Neural cell (in vitro differentiated cells): ENCODE data around the gene TPM1. TPM values are rescaled to one million over a fixed set of nuclear protein-coding genes. Genes with fewer than 3 reads are reported as not detected.

Source experiments
- H2AFZ ChIP-seq: fragments of 200-600, 300-800 bp; sonication (generic), shearing (Covaris generic); 2 replicates; pipeline ENCODE4 v1.6.0; 2014; ENCODE audit warnings: low read depth, mild to moderate bottlenecking, antibody characterized with exemption, low read length, moderate library complexity
- H3F3A ChIP-seq: fragments of 200-600 bp; shearing (Covaris generic); 2 replicates; pipeline ENCODE4 v1.6.1; 2016; ENCODE audit warnings: mild to moderate bottlenecking, moderate library complexity, mixed read lengths, antibody characterized with exemption, low read length; ENCODE audit not compliant: insufficient read depth, poor library complexity, severe bottlenecking
- H3K27ac ChIP-seq: fragments of 200-600, 300-800 bp; sonication (generic), shearing (Covaris generic); 2 replicates; pipeline ENCODE4 v1.5.1; 2014; ENCODE audit warnings: mild to moderate bottlenecking, low read length, moderate library complexity
- H3K27me3 ChIP-seq: fragments of 300-800, 200-600 bp; sonication (generic), shearing (Covaris generic); 2 replicates; pipeline ENCODE4 v1.6.0; 2014; ENCODE audit warnings: mild to moderate bottlenecking, low read depth, low read length, moderate library complexity; ENCODE audit not compliant: insufficient read depth
- H3K36me3 ChIP-seq: fragments of 300-800, 200-600 bp; sonication (generic), shearing (Covaris generic); 2 replicates; pipeline ENCODE4 v1.5.1; 2014; ENCODE audit warnings: mild to moderate bottlenecking, antibody characterized with exemption, low read length, moderate library complexity; ENCODE audit not compliant: insufficient read depth
- H3K4me2 ChIP-seq: fragments of 300-800, 200-600 bp; sonication (generic), shearing (Covaris generic); 2 replicates; pipeline ENCODE4 v1.6.0; 2014; ENCODE audit warnings: mild to moderate bottlenecking, low read length
- H3K4me3 ChIP-seq: fragments of 300-800, 200-600 bp; sonication (generic), shearing (Covaris generic); 2 replicates; pipeline ENCODE4 v1.5.1; 2014; ENCODE audit warnings: mild to moderate bottlenecking, low read length, moderate library complexity
- H3K79me2 ChIP-seq: fragments of 200-600 bp; shearing (Covaris generic); replicated peaks from 2 replicates; pipeline ENCODE4 v1.6.0; 2014; ENCODE audit warnings: mild to moderate bottlenecking, low read length, moderate library complexity; ENCODE audit not compliant: insufficient read depth
- H3K9ac ChIP-seq: fragments of 300-800, 200-600 bp; sonication (generic), shearing (Covaris generic); 2 replicates; pipeline ENCODE4 v1.6.1; 2016; ENCODE audit warnings: mild to moderate bottlenecking, low read length, mixed read lengths
- H3K9me2 ChIP-seq: fragments of 200-600 bp; shearing (Covaris generic); 2 replicates; pipeline ENCODE4 v1.6.1; 2016; ENCODE audit warnings: mild to moderate bottlenecking, low read length, mixed read lengths; ENCODE audit not compliant: insufficient read depth
- H3K9me3 ChIP-seq: fragments of 200-600, 300-800 bp; sonication (generic), shearing (Covaris generic); 2 replicates; pipeline ENCODE4 v1.6.1; 2016; ENCODE audit warnings: mild to moderate bottlenecking, mixed run types, low read length, moderate library complexity, mixed read lengths
- H4K20me1 ChIP-seq: fragments of 200-600 bp; shearing (Covaris generic); 2 replicates; pipeline ENCODE4 v1.6.1; 2016; ENCODE audit warnings: mild to moderate bottlenecking, mixed run types; ENCODE audit not compliant: insufficient read depth
- EP300 ChIP-seq: fragments of 450-650 bp; conservative IDR thresholded peaks from 2 replicates; pipeline ENCODE4 v1.6.1; 2014; ENCODE audit warnings: antibody characterized with exemption, mild to moderate bottlenecking, moderate library complexity; ENCODE audit not compliant: poor library complexity, severe bottlenecking
- MXI1 ChIP-seq: fragments of 450-650 bp; conservative IDR thresholded peaks from 2 replicates; pipeline ENCODE4 v1.6.1; 2014; ENCODE audit warnings: antibody characterized with exemption, mild to moderate bottlenecking; ENCODE audit not compliant: poor library complexity, severe bottlenecking
- POLR2AphosphoS5 ChIP-seq: IDR thresholded peaks from 2 replicates; pipeline ENCODE4 v1.6.1; 2012
- RAD21 ChIP-seq: fragments of 450-650 bp; conservative IDR thresholded peaks from 2 replicates; pipeline ENCODE4 v1.6.1; 2014; ENCODE audit warnings: antibody characterized with exemption, mild to moderate bottlenecking, moderate library complexity
- SMC3 ChIP-seq: fragments of 450-650 bp; conservative IDR thresholded peaks from 2 replicates; pipeline ENCODE4 v1.6.1; 2014; ENCODE audit warnings: antibody characterized with exemption, mild to moderate bottlenecking, moderate library complexity; ENCODE audit not compliant: poor library complexity
- TAF1 ChIP-seq: IDR thresholded peaks from 2 replicates; pipeline ENCODE4 v1.6.1; 2012; ENCODE audit warnings: low read depth
- polyA plus RNA-seq: library from polyadenylated mRNA; depleted of rRNA; stranded (reverse); fragments of >200 nt; gene quantifications from 2 replicates; pipeline ENCODE4 v1.2.3, GENCODE V29; 2014
- TF ChIP-seq, protein P1 (sequence below): fragments of 450-650 bp; IDR thresholded peaks from 2 replicates; pipeline ENCODE4 v1.5.1; 2014; ENCODE audit warnings: antibody characterized with exemption, mild to moderate bottlenecking, moderate library complexity; ENCODE audit not compliant: poor library complexity, severe bottlenecking
- TF ChIP-seq, protein P2 (sequence below): IDR thresholded peaks from 2 replicates; pipeline ENCODE4 v1.6.1; 2012; ENCODE audit warnings: borderline replicate concordance

TPM1 gene
- polyA plus RNA-seq, 1 donor from 2014 or later = 254 TPM

DNA sequence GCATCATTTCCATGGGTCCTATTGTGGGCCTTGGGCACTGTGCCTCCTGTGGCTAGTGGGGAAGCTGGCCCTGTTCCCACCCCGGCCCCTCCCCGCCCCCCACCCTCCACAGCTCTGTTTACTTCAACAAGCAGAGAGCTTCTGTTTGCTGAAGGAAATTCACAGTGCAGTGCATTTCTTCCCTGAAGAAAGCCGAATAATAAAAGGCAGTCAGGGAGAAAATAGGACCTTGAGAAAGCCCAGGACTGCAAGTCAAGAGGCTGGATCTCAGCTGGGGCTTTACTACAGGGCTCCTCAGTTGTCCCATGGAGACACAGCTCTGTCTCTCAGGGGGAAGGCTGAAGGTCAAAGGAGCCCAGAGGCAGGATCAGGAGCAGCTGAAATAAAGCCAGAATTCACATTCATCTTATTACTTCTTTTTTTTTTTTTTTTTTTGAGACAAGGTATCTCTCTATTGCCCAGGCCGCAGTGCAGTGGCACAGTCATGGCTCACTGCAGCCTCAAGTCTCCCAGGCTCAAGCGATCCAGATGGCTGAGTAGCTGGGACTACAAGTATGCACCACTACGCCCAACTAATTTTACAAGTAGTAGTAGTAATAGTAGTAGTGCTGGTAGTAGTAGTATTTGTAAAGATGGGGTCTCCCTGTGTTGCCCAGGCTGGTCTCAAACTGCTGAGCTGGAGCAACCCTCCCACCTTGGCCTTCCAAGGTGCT lies 46.1 kb downstream of the TPM1 start:
- H3K4me2 ChIP-seq = no peak overlapping the region
- no peaks in the 10 kb centered on the region for H3K27me3 ChIP-seq
- TF ChIP-seq, protein P1, sequence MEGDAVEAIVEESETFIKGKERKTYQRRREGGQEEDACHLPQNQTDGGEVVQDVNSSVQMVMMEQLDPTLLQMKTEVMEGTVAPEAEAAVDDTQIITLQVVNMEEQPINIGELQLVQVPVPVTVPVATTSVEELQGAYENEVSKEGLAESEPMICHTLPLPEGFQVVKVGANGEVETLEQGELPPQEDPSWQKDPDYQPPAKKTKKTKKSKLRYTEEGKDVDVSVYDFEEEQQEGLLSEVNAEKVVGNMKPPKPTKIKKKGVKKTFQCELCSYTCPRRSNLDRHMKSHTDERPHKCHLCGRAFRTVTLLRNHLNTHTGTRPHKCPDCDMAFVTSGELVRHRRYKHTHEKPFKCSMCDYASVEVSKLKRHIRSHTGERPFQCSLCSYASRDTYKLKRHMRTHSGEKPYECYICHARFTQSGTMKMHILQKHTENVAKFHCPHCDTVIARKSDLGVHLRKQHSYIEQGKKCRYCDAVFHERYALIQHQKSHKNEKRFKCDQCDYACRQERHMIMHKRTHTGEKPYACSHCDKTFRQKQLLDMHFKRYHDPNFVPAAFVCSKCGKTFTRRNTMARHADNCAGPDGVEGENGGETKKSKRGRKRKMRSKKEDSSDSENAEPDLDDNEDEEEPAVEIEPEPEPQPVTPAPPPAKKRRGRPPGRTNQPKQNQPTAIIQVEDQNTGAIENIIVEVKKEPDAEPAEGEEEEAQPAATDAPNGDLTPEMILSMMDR = no peak
- TF ChIP-seq, protein P2, sequence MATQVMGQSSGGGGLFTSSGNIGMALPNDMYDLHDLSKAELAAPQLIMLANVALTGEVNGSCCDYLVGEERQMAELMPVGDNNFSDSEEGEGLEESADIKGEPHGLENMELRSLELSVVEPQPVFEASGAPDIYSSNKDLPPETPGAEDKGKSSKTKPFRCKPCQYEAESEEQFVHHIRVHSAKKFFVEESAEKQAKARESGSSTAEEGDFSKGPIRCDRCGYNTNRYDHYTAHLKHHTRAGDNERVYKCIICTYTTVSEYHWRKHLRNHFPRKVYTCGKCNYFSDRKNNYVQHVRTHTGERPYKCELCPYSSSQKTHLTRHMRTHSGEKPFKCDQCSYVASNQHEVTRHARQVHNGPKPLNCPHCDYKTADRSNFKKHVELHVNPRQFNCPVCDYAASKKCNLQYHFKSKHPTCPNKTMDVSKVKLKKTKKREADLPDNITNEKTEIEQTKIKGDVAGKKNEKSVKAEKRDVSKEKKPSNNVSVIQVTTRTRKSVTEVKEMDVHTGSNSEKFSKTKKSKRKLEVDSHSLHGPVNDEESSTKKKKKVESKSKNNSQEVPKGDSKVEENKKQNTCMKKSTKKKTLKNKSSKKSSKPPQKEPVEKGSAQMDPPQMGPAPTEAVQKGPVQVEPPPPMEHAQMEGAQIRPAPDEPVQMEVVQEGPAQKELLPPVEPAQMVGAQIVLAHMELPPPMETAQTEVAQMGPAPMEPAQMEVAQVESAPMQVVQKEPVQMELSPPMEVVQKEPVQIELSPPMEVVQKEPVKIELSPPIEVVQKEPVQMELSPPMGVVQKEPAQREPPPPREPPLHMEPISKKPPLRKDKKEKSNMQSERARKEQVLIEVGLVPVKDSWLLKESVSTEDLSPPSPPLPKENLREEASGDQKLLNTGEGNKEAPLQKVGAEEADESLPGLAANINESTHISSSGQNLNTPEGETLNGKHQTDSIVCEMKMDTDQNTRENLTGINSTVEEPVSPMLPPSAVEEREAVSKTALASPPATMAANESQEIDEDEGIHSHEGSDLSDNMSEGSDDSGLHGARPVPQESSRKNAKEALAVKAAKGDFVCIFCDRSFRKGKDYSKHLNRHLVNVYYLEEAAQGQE = no peak
- TF ChIP-seq EP300 = no peak
- TF ChIP-seq TAF1 = no peak
- no peak for TF ChIP-seq POLR2AphosphoS5
- no peak for TF ChIP-seq SMC3
- H3K9ac ChIP-seq = no peak overlapping the region
- H3K9me3 ChIP-seq = no peaks in the 10 kb centered on the region
- no peak overlapping the region for H3K27ac ChIP-seq
- H4K20me1 ChIP-seq = no peaks in the 10 kb centered on the region
- H3F3A ChIP-seq = no peaks in the 10 kb centered on the region
- no peaks in the 10 kb centered on the region for H3K36me3 ChIP-seq
- no peak overlapping the region for H2AFZ ChIP-seq
- no peak overlapping the region for H3K4me3 ChIP-seq
- H3K9me2 ChIP-seq = no peaks in the 10 kb centered on the region
- H3K79me2 ChIP-seq = no peaks in the 10 kb centered on the region

DNA sequence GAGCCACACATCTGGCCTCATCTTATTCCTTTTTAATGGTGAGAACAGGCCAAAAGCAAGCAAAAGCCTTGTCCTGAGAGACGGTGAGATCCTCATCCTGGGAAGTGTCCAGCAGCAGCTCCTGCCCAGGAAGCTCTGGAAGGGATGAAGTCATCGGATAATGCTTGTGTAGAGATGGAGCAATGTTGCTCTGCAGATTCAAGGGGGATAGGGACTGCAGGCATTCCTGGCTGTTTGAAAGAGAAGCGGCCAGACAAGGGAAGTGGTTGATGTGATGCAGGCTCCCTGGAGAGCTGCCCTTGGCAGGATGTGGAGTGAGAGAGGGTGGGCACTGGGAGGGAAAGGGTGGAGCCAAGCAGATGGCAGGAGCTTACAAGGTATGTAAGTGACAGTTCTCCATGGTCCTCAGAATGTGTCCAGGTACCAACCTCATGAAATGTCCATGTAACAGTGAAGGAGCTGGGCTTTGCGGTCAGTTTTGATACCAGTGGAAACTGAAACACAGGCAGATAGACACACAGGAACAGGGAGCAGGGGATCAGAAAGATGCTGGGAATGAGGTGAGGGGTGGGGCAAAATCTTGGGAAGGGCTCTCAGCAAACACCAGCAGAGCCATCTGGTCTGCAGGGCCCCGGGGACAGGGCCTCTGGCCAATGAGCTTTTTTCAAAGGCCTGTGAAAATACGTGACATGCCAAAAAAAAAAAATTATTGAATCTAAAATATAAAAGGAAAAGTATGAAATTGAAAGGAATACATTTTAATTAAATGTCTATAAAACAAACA lies 46.9 kb downstream of the TPM1 start:
- Histone ChIP-seq H3K27me3 (no peaks in the 10 kb centered on the region), H3K4me3 (no peak overlapping the region), H2AFZ (no peak overlapping the region), H3K27ac (no peak overlapping the region), H3K79me2 (no peaks in the 10 kb centered on the region), H3K9ac (no peak overlapping the region), H3K36me3 (no peaks in the 10 kb centered on the region), H3F3A (no peaks in the 10 kb centered on the region), H3K4me2 (no peak overlapping the region), H4K20me1 (no peaks in the 10 kb centered on the region), H3K9me3 (no peaks in the 10 kb centered on the region), H3K9me2 (no peaks in the 10 kb centered on the region)
- TF ChIP-seq, protein P2 = no peak
- no peak for TF ChIP-seq MXI1
- no peak for TF ChIP-seq POLR2AphosphoS5
- TF ChIP-seq, protein P1 = no peak
- no peak for TF ChIP-seq RAD21
